Suppressor macrophage treated with lipopolysaccharide for 1 hour (primary cell): ENCODE measurements around the gene SPINT1.

ENCODE experiments used
- DNase-seq, 3 donors: peaks; one replicate each; pipeline ENCODE4 v3.0.0-alpha.2; 2020 to 2022

SPINT1 gene

GRCh38 chr15:40863660-40864270, 19.9 kb downstream of the SPINT1 start:
- DNase-seq, result no peak

GRCh38 chr15:40867199-40867598, 23.4 kb downstream of the SPINT1 start:
- DNase-seq, result no peak

DNA sequence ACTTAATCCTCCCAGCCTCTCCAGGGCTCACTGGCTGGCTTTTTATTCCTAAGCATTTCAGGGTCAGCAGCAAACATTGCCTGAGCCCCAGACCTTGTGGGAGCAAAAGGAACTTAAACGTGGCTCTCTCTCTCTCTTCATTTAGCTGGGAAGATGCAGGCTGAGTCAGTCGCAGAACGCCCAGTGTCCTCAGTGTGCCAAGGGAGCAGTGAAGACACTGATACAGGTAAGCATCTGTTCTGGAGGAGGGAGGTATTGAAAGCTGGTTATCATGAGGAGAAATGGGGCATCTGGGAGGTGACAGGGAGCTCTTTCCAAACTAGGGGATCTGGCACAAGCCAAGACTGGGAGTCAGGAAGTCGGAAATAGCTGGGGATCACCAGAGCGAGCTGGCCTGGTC, 25.8 kb downstream of the SPINT1 start:
- DNase-seq, result no peak

- no peak for DNase-seq
Measured at GRCh38 chr15:40870716-40871115, 26.9 kb downstream of the SPINT1 start.

GRCh38 chr15:40871749-40872617, 28.1 kb downstream of the SPINT1 start:
- peak; percentile 50 to 75 (median 69) for DNase-seq

GRCh38 chr15:40872791-40873693, 29.2 kb downstream of the SPINT1 start:
- no peak for DNase-seq

DNA sequence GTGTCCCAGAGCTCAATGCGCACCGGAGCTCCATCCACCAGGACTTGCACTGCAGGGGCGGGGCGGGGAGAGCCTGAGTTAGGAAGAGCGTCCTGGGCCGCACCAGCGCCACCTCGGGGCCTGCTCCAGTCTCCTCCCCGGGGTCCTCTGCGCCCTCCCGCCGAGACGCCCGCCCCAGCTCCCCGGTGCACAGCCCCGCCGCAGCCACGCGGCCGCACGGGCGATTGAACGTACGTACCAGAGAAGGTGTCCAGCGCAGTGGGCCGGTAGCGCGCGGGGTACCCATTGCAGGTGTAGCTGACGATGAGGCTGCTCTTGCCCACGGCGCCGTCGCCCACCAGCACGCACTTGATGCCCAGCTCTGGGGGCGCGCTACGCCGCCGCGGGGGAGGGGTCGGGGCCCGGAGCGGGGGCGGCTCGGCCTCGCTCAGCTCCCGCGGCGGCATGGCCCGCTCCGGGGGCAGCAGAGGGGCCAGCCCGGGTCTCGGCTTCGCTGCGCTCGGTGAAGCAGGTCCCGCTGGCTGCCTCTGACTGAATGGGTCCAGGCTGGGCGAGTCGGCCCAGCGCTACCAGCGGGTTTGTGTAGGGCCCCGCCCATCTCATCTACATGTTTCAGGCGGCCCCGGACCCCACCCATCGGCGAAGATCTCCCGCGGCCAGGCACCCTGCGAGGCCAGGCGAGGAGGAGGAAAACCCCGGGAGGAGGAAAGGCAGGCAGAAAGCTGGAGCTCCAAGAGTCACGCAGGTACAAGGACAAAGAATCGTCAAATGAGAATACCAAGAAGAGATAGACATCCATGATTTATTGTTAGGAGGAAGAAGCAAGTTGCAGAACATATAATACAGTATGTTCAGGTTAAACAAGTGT, 30.1 kb downstream of the SPINT1 start, which contains the start of gene RHOV:
Gene RHOV, minus strand, starts transcription at position 541 of the 868 bp plus-strand sequence. Its CDS starts 95 bp downstream, at position 446.
- peak; percentile 66 to 85 (median 68) for DNase-seq

DNA sequence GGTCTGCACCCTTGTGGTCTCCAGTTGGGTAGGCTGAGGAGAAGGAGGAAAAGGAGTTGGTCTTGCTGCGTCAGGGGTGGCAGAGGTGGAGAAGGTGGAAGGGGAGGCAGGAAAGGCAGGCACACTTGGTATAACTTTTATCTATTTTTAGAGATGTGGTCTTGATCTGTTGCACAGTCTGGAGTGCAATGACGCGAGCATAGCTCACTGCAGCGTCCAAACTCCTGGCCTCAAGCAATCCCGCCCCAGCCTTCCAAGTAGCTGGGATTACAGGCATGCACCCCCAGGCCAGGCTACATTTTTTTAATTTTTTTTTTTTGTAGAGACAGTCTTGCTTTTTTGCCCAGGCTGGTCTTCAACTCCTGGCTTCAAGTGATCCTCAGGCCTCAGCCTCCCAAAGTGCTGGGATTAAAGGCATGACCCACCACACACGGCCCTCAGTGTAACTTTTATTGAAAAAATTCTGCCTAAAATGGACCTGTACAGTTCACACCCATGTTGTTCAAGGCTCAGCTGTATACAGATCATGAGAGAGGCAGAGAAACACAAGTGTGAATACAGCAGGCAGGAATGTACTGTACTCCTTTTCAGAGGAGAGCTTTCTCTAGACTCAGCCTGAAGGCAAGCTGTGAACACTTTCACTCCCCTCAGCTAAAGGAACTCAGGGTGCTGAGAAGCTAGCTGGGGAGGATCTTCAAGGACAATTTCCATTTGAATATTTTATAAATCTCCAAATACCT, 32.3 kb downstream of the SPINT1 start:
- DNase-seq, result no peak

DNA sequence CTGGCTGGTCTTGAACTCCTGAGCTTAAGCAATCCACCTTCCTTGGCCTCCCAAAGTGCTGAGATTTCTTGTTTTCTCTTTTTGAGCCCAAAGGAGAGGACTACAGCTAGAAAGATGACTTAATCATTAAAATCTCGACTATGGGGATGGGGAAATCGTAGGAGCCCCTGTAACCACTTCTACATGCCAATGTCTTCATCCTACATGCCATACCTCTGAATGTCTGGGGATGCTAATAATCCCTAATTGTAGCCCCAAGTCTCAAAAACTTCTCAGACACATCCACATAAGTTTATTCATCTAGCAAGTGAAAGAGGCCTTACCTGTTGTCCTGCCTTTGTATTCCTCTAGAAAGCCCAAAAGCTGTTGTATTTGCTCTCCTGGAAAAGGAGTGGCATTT, 33.8 kb downstream of the SPINT1 start:
- no peak for DNase-seq

DNA sequence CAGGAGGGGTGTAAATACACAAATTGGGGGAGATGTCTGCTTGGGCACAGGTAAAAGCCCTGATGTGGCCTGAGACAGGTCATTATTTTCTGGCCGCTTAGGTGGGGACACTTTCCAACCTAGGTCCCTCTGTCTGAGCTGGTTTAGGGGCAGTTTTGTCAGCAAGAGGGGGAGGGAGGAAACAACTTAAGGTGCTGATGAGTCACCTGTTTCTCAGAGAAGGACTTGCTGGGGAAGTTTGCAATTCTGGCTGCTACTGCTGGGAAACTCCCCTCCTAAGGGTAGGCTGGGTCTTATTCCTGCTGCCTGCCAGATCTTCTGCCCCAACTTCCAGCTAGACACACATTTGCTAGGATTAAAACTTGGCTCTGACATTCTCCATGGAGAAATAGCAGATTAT, 34.9 kb downstream of the SPINT1 start:
- DNase-seq, result peak; percentile 85 to 87 (median 86)

DNA sequence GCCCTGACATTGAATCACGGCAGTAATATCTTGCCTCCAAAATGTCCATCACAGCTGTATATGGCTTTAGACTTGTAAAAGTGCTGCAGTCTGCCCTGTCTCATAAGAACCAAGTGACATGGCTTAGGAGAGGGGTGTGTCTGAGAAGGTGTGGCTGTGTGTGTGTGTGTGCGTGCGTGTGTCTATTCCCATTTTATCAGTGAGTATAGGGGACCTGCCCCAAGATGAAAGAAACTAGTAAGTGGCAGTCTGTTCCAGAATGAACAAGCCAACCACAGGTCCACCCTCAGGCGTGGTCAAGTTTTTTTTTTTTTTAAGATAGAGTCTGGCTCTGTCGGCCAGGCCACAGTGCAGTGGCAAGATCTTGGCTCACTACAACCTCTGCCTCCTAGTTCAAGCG, 35.8 kb downstream of the SPINT1 start:
- no peak for DNase-seq

- DNase-seq, result no peak
Measured at GRCh38 chr15:40881351-40881750, 37.5 kb downstream of the SPINT1 start.

- no peak for DNase-seq
Measured at GRCh38 chr15:40886586-40886985, 42.7 kb downstream of the SPINT1 start.

DNA sequence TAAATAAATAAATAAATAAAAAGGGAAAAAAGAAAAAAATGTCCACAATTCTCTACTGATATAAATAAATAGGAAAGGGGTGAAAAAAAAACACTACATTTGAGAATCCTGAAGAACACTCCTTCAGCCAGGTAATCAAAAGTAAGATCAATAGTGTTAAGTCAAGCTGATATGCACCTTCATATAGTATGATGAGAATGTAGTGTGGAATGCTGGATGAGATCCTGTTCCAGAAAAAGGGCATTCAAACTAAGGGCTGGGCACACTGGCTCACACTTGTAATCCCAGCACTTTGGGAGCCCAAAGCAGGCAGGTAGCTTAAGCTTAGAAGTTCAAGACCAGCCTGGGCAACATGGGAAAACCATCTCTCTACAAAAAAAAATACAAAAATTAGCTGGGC, 45.3 kb downstream of the SPINT1 start:
- DNase-seq, result no peak

DNA sequence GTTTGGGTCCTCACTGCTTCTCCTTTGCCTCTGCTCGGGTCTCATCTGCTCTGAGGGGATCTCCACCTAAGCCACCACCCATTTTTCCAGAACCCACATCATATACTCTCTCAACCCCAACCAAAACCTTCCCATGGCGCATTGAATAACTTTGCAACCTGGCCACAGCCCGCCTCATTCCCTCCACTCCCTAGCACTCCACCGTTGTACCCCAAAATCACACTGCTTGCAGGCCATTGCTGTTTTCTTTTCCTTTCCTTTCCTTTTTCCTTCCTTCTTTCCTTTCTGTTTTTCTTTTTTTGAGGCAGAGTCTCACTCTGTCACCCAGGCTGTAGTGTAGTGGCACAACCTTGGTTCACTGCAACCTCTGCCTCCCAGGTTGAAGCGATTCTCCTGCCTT, 47.3 kb downstream of the SPINT1 start:
- DNase-seq, result no peak

DNA sequence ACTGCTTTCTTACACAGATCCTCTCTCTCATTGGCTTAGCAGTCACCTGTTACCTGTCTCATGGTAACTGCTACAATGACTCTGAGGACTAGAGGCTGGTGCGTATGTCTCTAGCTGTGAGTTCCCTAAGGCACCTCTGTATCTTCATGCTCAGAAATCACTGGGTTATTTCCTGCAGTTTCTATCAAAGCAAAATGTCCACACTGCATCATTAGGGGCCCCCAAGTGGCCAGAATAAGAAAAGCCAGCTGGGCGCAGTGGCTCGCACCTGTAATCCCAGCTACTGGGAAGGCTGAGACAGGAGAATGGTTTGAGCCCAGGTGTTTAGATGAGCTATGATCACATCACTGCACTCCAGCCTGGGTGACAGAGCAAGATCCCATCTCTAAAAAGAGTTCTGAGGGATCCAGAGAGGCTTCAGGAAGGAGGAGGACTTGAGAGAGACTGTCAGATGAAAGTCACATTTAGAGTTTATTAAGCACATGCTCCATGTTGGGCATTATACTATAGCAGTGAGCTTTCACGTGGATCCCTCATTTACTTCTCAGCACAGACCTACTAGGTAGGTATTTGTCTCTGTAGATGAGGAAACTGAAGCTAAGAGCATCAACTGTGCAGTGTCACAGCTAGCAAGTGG, 48.1 kb downstream of the SPINT1 start:
- peak; percentile 66 to 69 (median 67) for DNase-seq

DNA sequence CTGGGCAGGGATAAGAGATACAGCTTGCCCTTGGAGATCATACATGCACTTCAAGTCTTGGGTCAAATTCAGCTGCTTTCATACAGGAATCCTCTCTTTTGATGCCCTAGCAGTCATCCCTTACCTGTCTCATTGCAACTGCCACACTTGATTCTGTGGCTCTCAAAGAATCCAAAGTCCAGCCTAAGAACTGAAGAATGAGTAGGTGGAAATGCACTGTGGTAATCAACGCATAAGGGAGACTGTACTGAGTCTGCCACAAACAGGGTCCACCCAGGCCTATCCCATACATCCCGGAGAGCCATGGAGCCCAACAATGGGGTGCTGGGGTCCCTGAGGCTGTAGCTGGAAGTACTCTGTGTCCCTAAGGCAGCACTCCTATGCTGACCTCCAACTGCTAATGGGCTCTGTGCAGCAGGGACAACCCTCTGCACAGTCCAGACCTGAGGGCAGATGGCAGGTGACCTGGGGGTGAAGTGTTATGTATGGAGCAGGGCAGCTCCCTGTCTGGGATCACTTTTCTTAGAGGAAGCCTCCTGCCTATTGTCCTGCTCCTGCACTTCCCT, 48.7 kb downstream of the SPINT1 start:
- no peak for DNase-seq

DNA sequence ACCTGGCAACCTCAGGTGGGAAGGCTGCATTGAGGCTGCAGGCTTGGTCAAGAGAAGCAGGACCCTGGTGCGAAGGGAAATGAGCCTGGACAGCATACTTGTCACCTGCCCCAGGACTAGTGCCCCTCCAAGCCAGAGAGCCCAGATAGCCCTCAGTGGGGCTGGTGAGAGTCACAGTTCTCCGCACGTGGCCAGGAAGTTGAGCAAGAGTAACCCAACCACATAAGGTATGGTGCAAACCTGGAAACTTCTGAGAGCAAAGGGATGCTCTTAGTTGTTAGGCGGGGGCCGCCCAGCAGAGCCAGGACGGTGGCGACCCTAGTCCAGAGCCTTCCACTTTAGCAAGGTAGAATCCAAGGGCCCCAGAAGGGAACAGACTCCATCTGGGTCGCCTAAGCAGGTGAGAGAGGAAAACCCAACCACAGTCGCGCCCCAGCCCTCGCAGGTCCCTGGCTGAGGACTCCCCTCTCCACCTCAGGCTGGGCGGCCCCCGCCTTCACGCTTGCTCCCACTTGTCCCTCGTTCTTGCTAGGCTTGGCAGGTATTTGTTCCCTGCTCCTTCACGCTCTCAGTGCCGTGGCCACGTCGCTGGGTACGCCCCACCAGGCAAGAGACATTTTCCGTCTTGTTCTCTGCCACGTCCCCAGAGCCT, 49.3 kb downstream of the SPINT1 start:
- DNase-seq, result peak; percentile 39 to 41 (median 41)

DNA sequence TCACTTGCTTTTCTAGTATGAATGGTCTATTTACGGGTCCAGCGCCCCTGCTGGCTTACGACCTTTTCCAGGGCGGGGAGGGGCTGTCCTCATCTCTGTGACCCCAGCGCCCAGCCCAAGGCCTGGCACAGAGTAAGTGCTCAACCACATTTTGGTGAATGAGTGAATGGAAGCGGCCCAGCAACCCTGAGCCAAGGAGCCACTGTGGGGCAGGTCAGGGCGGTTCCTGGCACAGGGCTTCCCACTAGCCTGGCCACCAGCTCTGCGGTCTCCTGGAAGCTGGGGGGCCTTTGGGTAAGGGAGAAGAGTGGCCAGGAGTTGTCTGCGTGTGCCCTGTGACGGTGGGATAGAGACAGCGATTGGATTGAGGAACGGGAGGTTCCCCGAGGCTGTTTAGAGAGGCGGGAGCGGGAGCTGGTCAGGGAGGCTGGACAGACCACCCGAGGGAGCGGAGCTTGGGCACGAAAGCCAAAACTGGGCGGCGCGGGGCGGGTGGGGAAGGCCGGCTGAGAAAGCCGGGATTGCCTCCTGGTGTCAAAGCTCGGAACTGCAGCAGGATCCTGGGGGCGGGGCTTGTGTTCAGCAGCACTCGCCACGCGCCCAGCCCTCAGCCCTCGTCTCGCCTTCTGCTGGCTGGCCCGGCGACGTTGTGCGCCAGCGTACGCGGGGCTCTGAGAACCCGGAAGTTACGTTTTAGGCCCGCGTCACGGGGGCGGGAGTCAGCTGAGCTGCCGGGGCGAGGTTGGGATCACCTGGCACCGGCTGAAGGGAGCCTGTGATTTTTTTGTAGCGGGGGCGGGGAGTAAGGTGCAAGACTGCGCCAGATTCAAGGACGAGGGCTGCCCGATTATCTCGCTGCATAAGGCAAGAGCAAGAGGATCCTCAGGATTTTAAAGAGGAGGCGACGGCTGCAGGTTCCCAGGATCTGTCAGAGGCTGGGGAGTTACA, 50.2 kb downstream of the SPINT1 start, which contains the start of gene VPS18:
Gene VPS18, plus strand, starts transcription at position 718 of the 948 bp plus-strand sequence. CDS start 319 bp downstream, outside the sequence.
- peak; percentile 99 for DNase-seq
